ENCODE data around the gene WARS2. TPM values are rescaled to one million over a fixed set of nuclear protein-coding genes. Genes with fewer than 3 reads are reported as not detected.

Gene WARS2
- total RNA-seq, 1 donor from 2014 or later = 14.5 TPM

DNA sequence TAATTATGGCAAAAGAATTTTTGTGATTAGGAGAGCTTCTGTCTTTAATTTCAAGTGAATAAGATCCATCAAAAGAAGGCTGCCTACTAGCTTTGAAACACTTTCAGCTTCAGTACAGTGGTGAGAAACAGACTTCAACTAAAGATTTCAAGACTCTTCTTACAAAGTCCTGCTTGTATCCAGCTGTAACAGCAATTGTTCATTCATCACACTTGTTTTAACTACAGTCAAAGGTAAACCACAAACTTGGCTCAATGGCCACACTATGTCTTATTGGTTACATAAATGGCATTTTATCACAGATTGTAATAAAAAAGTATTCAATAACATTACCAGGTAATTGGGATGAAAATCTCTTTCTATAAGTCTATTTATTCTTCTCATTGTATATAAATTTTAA lies 59.2 kb downstream of the WARS2 start:
- no peak for ATAC-seq

DNA sequence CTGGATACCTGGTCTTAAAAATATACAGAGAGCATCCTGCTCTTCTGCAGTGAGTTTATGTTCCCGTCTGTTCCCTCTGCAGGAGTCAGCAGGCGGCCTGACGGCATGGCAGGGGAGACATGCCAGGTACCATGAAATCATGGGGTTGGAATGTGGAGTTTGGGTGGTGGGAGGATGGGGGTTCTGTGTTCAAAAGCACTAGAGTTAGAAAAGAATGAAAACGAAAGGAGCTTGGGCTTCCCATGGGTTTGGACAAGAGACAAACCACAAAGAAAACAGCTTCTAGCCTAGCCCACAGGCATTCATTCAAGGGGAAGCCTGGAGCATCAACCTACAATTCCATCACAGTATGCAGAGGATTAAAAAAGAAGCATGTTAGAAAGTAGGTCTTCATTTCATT lies 59.9 kb downstream of the WARS2 start:
- ATAC-seq = no peak

DNA sequence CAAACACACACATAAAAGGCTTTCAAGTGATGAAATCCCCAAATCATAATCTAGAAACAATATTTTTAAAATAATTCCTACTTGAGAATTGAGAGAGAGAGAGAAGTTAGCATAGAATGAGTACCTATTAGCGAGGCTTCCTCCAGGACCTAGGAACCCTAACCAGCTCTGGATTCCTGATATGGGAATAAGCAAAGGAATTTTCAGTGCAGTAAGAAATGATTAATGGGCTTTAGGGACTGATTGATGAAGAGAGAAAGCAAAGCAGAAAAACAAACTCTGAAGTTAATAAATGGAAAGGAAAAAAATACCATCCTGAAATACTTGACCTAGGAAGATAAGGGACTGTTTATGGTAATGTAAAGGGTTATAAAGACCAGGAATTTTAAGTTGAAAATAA lies 60.6 kb downstream of the WARS2 start:
- ATAC-seq = no peak

DNA sequence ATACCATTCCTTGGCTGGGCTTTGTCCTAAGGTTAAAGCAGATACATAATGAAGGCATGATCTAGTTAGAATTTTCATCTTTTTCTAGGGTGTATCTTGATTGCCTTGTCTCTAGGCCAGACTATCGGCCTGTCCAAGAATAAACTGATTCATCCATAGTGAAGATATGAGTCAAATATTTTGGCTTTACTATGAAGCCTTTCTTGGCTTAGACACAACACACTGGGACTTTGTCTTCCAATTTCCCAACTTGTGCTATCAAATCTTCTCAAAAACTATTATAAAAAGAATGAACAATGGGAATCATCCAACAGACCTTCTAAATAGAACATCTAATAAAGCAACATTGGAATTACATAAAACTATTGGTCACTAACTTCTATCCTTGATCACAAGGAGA lies 64.8 kb downstream of the WARS2 start:
- no peak for ATAC-seq

DNA sequence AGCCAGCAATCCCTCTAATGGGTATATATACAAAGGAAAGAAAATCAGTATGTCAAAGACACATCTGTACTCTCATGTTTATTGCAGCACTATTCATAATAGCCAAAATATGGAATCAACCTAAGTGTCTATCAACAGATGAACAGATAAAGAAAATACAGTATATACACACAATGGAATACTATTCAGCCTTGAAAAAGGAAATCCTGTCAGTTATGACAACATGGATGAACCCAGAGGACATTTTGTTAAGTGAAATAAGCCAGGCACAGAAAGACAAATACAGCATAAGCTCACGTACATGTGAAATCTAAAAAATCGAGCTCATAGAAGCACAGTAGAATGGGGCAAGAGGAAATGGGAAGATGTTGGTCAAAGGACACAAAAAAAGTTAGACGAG lies 69.1 kb downstream of the WARS2 start:
- ATAC-seq = no peak

DNA sequence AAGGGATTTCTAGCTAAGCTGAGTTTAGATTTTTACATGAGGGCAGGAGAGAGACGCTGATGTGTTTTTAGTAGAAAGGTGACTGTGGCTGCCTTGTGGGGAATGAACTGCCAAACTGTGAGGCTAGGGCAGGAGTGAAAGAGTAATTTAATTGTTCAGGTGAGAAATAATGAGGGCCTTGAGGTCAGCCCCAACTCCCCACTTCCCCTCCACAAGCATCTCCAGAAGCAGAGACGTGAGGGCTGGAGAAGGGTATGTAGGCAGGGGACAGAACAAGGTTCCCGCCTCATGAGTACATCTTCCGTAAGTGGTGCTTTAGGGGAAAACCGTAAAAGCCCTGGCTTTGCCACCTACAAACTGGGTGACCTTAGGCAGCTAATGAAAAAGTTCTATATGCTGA lies 70.8 kb downstream of the WARS2 start:
- ATAC-seq = no peak

DNA sequence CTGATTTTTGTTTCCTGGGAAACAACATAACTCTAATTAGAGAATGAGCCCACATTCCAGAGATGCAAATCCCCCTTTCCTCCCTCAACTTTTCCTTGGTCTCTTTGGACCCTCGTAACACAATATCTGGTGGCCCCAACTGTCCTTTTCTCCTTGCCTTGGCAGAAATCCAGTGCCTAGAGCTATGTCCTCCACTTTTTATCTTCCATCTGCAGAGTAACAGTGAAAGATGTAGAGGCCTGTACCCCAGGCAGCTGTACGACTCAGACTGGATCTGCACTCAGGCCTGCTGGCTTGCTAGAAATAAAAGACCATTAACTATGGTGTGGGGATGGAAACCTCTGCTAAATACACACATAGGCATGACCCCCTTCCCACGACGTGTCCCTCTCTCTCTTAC lies 72.0 kb downstream of the WARS2 start:
- no peak for ATAC-seq

DNA sequence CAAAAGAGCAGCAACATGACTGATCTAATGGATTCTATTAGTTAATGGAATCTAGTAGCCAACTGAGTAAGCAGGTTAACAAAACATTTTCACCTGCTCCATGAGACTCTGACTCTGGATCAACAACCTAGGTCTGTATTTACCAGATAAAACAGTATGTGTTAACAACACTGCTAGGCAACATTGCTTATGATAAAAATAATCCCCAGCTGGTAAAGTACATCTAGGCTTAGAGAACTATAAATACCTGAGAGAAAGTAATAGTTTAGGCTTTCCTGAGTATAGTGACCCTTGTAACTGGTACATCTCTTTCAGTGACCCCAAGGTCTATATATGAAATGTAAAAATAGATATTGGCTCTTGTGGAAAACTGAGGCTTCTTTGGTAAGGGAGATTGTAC lies 78.8 kb downstream of the WARS2 start:
- ATAC-seq = no peak

DNA sequence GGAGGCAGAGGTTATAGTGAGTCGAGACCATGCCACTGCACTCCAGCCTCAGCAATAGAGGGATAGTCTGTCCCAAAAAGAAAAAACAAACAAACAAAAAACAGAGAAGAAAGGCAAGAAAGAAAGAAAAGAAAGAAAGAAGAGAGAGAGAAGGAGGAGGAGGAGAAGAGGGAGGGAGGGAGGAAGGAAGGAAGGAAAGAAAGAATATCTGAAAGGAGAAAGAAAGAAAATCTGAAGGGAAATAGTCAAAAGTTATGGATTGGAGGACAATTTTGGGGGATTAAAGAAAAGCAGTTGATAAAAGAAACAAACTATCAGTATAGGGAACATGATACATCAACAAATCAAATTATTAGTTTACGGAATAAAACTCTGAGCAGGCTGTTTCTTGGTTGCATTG lies 84.9 kb downstream of the WARS2 start:
- no peak for ATAC-seq

DNA sequence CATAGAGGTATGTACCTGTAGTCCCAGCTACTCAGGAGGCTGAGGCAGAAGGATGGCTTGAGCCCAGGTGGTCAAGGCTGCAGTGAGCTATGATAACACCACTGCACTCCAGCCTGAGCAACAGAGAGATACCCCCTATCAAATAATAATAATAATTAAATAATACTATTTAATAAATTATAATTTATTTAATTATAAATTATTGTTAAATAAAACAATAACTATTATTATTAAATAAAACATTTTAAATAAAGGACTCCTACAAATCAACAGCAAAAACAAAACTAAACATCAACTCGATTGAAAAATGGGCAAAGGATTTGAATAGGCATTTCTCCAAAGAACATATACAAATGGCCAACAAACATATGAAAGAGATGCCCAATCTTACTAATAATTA lies 86.5 kb downstream of the WARS2 start:
- no peak for ATAC-seq

DNA sequence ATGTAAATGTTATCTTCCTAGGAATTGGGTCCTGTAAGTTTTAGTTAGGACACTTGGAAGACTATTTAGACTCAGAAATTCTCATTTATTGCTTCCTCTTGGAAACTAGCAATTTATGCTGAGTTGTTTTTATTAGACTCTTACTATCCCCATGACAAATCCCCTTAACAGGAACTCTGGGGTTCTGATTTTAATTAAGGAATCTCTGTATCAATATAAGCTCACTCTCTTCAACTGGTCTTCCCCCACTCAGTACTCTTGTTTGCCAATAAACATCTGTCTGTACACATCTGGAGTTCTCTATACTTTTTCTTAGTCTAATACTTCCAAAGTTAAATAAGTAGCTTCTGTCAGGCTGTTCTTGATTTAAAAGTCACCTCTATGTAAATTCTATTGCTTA lies 88.2 kb downstream of the WARS2 start:
- ATAC-seq = no peak

DNA sequence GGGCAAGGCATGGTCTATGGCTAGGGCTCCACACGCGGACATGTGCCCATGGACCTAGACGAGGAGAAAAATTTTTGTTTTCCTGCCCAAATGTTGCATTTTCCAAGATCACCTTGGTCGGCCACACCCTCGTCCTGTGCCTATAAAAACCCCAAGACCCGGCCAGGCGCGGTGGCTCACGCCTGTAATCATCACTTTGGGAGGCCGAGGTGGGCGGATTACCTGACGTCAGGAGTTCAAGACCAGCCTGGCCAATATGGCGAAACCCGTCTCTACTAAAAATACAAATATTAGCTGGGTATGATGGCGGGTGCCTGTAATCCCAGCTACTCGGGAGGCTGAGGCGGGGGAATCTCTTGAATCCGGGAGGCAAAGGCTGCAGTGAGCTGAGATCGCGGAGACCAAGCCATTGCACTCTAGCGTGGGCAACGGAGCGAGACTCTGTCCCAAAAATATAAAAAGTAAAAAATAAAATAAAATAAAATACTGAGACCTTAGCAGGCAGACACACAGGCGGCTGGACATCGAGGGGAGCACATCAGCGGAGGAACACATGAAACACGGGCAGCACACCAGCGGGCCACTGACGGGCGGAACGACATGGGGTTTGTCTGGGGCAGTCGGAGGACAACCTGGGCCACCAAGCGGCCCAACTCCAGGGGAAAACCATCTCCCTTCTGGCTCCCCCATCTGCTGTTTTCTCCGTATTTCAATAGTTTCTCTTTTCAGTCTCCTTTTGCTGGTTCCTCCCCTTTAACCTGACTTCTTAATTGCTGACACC lies 91.6 kb downstream of the WARS2 start:
- ATAC-seq = no peak

DNA sequence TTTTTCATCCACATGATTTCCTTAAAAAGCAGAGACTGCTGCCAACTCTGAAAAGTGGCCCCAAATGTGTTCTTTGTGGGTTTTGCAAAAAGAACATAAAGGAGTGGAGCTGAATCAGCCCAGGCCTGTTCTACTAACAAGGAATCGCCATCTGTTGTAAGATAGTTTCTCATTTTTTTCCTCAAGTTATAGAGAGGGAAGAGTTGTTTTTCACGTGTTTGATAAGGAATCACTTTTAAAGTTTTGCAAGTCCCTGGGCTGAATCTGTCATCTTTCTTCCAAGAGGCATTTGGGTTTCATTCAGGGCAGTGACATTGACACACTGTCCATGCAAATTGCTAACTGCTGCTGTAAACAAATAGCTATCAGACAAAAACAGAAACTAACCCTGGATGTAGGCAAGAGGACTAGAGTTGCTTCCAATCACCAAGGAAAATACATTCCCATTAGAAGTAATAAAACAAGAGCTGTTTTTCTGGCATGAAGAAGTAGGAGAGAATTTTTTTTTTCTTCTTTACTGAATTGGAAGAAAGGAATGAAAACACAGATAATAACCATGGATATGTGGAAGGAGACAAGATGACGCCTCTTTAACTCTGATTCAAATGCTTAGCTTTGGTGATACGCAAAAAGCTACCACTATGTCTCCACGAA lies 93.5 kb downstream of the WARS2 start:
- no peak for ATAC-seq

DNA sequence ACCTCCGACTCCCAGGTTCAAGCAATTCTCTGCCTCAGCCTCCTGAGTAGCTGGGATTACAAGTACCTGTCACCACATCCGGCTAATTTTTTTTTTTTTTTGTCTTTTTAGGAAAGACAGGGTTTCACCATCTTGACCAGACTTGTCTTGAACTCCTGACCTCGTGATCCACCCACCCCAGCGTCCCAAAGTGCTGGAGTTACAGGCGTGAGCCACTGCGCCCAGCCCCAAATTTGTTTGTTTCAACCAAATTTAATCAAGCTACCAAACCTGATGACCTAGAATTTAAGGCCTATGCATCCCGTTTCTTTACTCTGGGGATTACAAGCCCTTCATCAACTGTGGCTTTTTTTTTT lies 94.0 kb downstream of the WARS2 start:
- peak; percentile 91 for ATAC-seq

DNA sequence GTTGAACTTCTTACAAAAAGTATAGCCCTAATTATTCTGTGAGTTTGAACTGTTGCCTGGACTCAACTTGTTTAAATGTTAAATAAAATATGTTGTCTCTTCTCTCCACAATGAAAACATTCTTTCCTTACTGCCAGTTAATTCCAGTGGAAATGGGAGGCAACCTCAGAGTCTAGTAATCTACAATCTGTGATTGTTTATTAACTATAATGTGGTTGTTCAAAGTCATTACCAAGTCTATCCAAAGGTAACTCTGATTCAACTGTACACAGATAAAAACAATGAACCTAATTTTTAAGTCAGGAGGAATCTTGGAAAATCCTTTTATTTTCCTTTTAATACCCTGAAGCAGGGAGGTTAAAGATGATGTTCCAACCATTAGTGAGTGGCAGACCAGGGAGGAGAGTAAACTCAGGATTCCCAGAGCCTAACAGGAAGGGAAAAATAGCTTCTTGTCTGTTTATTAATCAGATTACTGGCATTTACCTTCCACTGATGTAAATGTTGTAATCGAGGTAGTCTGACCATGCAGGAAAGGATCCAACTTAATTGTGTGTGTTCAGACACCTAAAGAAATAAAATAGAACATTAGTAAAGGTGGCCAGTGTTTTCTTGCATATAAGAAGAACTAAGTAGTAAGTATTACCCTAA lies 95.2 kb downstream of the WARS2 start:
- no peak for ATAC-seq

DNA sequence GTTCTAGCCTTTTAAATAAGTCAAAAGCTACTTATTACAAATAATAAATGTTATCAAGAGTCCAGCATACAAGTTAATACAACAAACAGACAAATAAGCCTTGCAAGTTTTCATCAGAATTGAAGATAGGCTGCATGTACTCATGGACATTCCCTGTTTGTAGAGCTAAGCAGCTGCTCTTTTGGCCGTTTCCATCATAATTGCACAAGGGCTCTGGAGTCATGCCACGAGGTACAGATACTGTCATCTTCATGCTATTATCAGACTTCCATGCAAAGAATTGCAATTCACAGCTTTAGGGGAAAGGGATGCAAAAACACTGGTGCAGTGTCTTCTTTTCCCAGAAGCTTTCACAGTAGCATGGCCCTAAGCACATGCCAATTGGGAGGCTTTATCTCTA lies 99.5 kb downstream of the WARS2 start:
- ATAC-seq = no peak

DNA sequence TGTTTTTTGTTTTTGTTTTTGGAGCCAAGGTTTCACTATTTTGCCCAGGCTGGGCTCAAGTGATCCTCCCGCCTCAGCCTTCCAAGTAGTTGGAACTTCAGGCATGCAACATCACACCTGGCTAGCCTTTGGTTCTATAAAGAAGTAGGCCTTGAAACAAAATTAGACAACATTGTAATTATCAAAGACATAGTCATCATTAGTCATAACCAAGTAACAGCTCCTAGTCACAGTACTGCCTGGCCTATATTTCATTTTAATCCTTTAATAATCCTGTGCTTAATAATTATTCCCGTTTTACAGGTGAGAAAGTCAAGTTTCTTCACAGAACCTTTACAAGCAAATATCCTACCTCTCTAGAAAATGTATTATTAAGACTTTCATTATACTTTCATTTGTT lies 100.0 kb downstream of the WARS2 start:
- ATAC-seq = peak; percentile 85

DNA sequence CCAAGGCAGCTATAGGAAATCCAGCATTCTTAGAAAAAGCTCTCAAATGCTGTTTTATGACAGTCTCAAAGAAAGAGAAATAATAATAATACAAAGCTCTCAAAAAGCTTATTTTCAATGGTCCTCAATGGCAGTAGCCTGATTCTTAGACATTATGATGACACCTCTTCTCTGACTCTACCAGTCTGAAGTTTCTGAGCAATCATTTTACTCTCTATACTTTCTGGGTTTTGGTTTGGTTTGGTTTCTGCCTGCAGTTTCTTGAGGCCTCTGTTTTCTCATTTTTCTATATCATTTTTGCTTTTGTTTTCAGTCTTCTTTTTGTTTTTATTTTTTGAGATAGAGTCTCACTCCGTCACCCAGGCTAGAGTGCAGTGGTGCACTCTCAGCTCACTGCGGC lies 102.1 kb downstream of the WARS2 start:
- no peak for ATAC-seq

DNA sequence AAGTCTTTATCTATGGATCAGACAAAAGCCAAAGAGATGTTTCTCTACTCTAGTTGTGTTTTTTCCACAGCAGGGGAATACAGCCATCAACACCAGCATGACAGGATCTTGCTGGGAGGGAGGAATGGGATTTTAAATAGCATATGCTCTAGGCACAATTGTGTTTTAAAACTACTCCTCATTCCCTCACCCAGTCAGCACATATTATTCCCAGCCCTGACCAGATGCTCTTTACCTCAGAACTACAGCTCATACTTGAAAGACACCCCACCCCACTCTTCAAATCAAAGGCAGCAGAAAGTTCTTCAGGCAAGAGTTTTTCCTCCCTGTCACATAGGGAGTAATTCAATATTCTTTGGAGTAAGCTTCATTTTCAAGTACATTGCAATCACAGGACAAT lies 106.1 kb downstream of the WARS2 start:
- no peak for ATAC-seq

DNA sequence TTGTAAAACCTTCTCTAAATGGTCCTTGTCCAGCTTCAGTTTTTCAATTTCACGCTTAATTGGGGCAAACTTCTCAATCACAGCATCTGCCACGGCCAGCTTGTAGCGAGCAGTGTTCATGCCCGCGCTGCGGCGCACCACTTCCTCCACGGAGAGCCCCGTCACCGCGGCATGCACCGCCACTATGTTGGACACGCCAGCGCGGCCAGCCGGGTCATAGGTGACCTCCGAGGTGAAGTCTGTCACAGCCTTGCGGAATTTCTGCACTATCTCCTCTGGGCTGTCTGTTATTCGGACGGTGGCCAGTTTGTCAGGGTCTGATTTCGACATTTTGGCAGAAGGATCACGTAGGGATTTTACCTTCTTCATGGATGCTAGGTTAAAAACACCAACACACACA lies 107.5 kb downstream of the WARS2 start:
- ATAC-seq = no peak

DNA sequence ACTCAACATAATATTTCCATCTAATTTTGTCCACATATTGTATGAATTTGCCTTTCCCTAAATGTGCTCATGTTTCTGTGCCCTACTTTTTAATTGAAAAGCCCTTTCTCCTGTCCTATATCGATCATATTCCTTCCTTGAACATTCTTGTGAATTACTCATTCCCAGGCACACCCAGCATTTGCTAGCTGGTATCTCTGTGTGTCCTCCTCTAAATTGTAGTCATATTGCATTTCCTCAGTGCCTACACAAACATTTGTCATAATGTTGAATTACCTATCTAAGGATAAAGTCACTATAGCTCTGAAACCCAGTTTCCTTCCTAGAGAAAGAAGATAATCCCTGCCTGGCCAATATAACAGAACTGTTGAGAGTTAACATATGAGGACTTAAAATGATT lies 112.7 kb downstream of the WARS2 start:
- ATAC-seq = peak; percentile 36

DNA sequence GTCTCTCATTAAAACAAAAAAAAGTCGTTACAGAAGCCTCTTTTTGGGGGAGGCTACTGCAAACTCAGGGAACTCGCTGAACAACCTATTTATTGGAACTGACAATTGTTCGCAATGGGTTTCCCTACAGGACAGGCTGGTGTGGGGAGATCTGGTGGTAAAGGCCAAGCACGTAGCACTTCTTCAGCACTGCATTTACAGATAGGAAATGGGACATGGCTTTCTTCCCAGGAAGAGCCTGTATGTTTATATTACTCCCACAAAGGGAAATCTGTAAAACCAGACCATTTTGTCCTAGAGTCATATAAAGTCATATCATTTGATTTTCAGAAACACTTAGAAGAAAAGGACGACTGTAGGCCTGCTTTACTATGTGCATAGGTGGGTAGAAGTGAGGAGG lies 113.5 kb downstream of the WARS2 start:
- no peak for ATAC-seq

DNA sequence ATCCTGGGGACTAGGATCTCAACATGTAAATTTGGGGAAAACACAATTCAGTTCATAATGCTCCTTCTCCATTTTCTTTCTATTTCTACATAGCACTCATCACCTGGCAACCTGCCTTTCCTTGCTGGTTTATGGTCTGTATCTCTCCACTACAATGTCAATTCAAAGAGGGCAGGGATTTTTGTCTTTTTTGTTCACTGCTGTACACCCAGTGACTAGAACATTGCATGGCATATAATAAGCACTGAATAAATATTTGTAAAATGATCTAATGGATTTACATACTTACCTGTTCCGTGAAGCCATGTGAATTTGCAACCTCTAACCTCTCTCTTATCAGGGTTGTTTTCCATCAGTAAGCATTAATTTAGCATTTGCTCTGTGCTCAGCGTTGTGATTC lies 124.9 kb downstream of the WARS2 start:
- ATAC-seq = no peak

DNA sequence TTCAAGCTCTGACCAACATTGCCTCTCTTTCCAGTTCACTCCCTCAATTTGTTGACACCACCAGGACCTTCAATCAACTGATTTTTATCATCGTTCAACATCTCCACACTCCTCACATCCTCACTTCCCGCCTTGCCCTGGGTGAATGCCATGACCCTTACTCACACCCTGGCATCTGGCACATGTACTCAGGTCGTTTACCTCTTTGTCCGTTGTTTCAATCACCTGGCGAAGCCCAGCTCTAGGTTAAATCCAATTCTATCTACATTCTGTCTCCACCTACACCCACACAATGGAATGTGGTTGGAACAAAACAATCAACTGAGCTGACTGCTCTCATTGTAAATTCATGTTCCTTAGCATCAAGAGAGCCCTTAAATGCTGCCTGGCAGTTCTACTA lies 128.1 kb downstream of the WARS2 start:
- no peak for ATAC-seq
